HL-60 (cell line): ENCODE results near the gene TRAFD1.

Experiments
- GABPA ChIP-seq: IDR thresholded peaks from 2 replicates; pipeline ENCODE4 v1.6.1; 2012; ENCODE audit warnings: low read depth
- POLR2AphosphoS5 ChIP-seq: IDR thresholded peaks from 2 replicates; pipeline ENCODE4 v1.6.1; 2012; ENCODE audit warnings: low read depth

GRCh38 chr12:112199136-112199535, 73.8 kb downstream of the TRAFD1 start:
- TF ChIP-seq GABPA (no peak), POLR2AphosphoS5 (no peak)
